Mesothelial cell of epicardium (in vitro differentiated cells): ENCODE results near the gene DMPK. TPM values are rescaled to one million over a fixed set of nuclear protein-coding genes. Genes with fewer than 3 reads are reported as not detected.

Experiments used
- DNase-seq, 2 experiments: peaks; one replicate each; pipeline ENCODE4 v3.0.0; 2021; ENCODE audit warnings: low spot score in 2 of 2; ENCODE audit not compliant: unreplicated experiment in 2 of 2
- H3K27ac Mint-ChIP-seq: 2 replicates; pipeline ENCODE4 v1.8.0; 2021; ENCODE audit warnings: mixed read lengths
- H3K27me3 Mint-ChIP-seq: 2 replicates; pipeline ENCODE4 v1.8.0; 2021; ENCODE audit warnings: low read depth, mixed read lengths
- H3K36me3 Mint-ChIP-seq: 2 replicates; pipeline ENCODE4 v1.8.0; 2021; ENCODE audit warnings: mixed read lengths
- H3K4me1 Mint-ChIP-seq: 2 replicates; pipeline ENCODE4 v1.8.0; 2021; ENCODE audit warnings: mixed read lengths
- H3K4me3 Mint-ChIP-seq: 2 replicates; pipeline ENCODE4 v1.8.0; 2021; ENCODE audit warnings: mild to moderate bottlenecking, moderate library complexity, mixed read lengths
- H3K9me3 Mint-ChIP-seq: 2 replicates; pipeline ENCODE4 v1.8.0; 2021; ENCODE audit warnings: mixed read lengths
- CTCF ChIP-seq: fragments of 200-600 bp; sonication (generic); IDR thresholded peaks from one replicate; pipeline ENCODE4 v1.5.0; 2021; ENCODE audit warnings: antibody characterized with exemption; ENCODE audit not compliant: unreplicated experiment
- total RNA-seq: library from RNA; stranded (reverse); gene quantifications from 3 replicates; pipeline ENCODE4 v1.2.1, GENCODE V29; 2021

DMPK gene
- total RNA-seq, 1 donor from 2014 or later, result 130 TPM

GRCh38 chr19:45766296-45766868, 15.9 kb downstream of the DMPK start:
- no peak for DNase-seq
- Mint-ChIP-seq H3K27me3 (peaks cover 1% of the 10 kb centered on the region), H3K9me3 (no peaks in the 10 kb centered on the region), H3K4me3 (peak overlapping the region; percentile 54), H3K36me3 (peaks cover 2% of the 10 kb centered on the region), H3K4me1 (peaks cover 29% of the 10 kb centered on the region), H3K27ac (no peak overlapping the region)
- no peak for TF ChIP-seq CTCF

DNA sequence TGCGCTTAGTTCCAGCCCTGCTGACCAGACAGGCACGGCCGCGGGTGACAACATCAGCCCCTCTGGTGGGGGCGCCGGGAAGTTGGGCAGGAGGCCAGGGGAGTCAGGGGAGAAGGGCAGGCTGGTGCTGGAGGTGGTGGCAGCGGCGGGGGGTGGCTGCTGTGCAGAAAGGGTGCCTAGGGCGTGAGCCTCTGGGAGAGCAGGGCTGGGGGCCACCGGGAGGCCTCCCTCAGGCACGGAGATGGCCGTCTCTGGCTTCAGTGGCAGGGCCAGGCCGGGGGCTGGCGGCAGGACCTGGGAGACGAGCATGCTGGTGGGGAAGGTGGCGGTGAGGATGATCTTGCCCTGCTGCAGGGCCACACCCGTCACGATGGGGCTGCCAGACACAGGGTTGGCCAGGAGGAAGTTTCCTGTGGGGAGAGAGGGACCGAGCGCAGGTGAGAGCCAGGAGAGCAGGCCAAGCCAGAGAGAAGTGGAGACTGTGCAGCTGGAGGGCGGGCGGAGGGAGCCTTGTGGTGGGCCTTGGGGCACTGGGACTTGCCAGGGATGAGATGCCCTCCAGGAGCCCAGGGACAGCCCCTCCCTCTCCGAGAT, 16.5 kb downstream of the DMPK start:
- Mint-ChIP-seq H3K27me3 (peaks cover 1% of the 10 kb centered on the region), H3K4me1 (peaks cover 25% of the 10 kb centered on the region), H3K36me3 (peaks cover 2% of the 10 kb centered on the region), H3K27ac (peak overlapping the region; percentile 77), H3K4me3 (peak overlapping the region; percentile 54), H3K9me3 (no peaks in the 10 kb centered on the region)
- DNase-seq, result no peak
- no peak for TF ChIP-seq CTCF

- TF ChIP-seq CTCF, result no peak
- no peaks in the 10 kb centered on the region for H3K9me3 Mint-ChIP-seq
- peak overlapping the region; percentile 53 for H3K4me3 Mint-ChIP-seq
- DNase-seq, result no peak
- H3K36me3 Mint-ChIP-seq, result peaks cover 2% of the 10 kb centered on the region
- H3K27me3 Mint-ChIP-seq, result peaks cover 1% of the 10 kb centered on the region
- H3K4me1 Mint-ChIP-seq, result peaks cover 25% of the 10 kb centered on the region
- H3K27ac Mint-ChIP-seq, result peak overlapping the region; percentile 89
These were observed 17.2 kb downstream of the DMPK start for GRCh38 chr19:45764945-45765701.

DNA sequence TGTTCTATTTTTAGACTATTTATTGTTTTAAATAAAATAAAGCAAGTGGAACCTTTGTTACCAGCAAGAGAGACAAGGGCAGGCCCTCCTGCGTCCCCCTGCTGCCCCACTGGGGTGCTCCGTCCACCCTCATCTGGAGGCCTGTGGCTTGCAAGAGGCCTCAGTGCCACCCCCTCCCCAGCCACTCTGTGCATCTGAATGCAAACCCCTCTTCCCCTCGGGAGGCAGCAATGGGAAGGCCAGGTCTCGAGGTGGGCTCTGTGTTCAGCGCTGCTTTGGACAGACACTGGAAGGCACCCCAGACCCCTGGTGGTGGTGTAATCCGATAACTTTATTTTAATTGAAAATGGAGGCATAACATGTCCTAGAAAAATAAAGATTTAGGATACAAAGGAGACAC, 17.8 kb downstream of the DMPK start:
- peak overlapping the region; percentile 89 for H3K27ac Mint-ChIP-seq
- H3K4me3 Mint-ChIP-seq, result peak overlapping the region; percentile 53
- no peaks in the 10 kb centered on the region for H3K9me3 Mint-ChIP-seq

GRCh38 chr19:45763691-45764294, 18.5 kb downstream of the DMPK start:
- Mint-ChIP-seq H3K9me3 (no peaks in the 10 kb centered on the region), H3K27me3 (peaks cover 1% of the 10 kb centered on the region), H3K4me1 (peaks cover 25% of the 10 kb centered on the region), H3K36me3 (peaks cover 2% of the 10 kb centered on the region), H3K27ac (no peak overlapping the region), H3K4me3 (no peak overlapping the region)
- TF ChIP-seq CTCF, result no peak
- no peak for DNase-seq

More for the DNA sequence above, 17.8 kb downstream of the DMPK start:
- Mint-ChIP-seq H3K4me1 (peaks cover 25% of the 10 kb centered on the region), H3K36me3 (peaks cover 2% of the 10 kb centered on the region), H3K27me3 (peaks cover 1% of the 10 kb centered on the region)
- TF ChIP-seq CTCF, result no peak
- DNase-seq, result no peak
